HL-60 (cell line): ENCODE data around the gene WNT7B.

Experiments
- CTCF ChIP-seq: IDR thresholded peaks from one replicate; pipeline ENCODE4 v1.5.1; 2011; ENCODE audit warnings: low read length, control low read depth, inconsistent platforms; ENCODE audit not compliant: insufficient read depth
- GABPA ChIP-seq: IDR thresholded peaks from 2 replicates; pipeline ENCODE4 v1.6.1; 2012; ENCODE audit warnings: low read depth
- POLR2AphosphoS5 ChIP-seq: IDR thresholded peaks from 2 replicates; pipeline ENCODE4 v1.6.1; 2012; ENCODE audit warnings: low read depth
- SPI1 ChIP-seq: IDR thresholded peaks from 2 replicates; pipeline ENCODE4 v1.6.1; 2012; ENCODE audit warnings: low read depth, mild to moderate bottlenecking, borderline replicate concordance
- TF ChIP-seq, protein P1 (sequence below): IDR thresholded peaks from 2 replicates; pipeline ENCODE4 v1.6.1; 2012; ENCODE audit warnings: low read depth; ENCODE audit not compliant: insufficient replicate concordance

DNA sequence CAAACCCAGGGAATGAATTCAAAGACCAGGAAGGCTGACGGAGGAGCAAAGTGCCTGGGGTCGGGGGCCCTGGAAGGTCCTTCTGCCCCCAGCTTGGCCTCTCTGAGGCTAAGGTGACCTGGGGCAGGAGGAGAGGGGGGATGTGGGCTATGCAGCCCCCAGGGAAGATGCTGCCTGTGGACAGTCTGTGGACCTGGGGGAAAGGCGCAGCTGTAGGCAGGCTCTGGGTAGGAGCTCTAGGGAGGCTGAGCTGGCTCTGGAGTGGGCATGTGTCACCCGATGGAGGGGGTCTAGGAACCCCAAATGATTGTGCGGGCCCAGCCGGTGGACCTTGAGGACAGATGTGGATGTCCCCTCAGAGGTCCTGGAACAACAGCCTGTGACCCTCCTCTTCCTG, 42.8 kb downstream of the WNT7B start:
- no peak for TF ChIP-seq CTCF
- TF ChIP-seq, protein P1, sequence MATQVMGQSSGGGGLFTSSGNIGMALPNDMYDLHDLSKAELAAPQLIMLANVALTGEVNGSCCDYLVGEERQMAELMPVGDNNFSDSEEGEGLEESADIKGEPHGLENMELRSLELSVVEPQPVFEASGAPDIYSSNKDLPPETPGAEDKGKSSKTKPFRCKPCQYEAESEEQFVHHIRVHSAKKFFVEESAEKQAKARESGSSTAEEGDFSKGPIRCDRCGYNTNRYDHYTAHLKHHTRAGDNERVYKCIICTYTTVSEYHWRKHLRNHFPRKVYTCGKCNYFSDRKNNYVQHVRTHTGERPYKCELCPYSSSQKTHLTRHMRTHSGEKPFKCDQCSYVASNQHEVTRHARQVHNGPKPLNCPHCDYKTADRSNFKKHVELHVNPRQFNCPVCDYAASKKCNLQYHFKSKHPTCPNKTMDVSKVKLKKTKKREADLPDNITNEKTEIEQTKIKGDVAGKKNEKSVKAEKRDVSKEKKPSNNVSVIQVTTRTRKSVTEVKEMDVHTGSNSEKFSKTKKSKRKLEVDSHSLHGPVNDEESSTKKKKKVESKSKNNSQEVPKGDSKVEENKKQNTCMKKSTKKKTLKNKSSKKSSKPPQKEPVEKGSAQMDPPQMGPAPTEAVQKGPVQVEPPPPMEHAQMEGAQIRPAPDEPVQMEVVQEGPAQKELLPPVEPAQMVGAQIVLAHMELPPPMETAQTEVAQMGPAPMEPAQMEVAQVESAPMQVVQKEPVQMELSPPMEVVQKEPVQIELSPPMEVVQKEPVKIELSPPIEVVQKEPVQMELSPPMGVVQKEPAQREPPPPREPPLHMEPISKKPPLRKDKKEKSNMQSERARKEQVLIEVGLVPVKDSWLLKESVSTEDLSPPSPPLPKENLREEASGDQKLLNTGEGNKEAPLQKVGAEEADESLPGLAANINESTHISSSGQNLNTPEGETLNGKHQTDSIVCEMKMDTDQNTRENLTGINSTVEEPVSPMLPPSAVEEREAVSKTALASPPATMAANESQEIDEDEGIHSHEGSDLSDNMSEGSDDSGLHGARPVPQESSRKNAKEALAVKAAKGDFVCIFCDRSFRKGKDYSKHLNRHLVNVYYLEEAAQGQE, result no peak
- no peak for TF ChIP-seq GABPA
- no peak for TF ChIP-seq POLR2AphosphoS5
- TF ChIP-seq SPI1, result no peak
